SK-N-SH (cell line): Measurements from ENCODE around the gene SLC7A8.

Experiments used
- POLR2AphosphoS5 ChIP-seq: IDR thresholded peaks from 2 replicates; pipeline ENCODE4 v1.6.1; 2012; ENCODE audit warnings: low read depth, low read length
- TF ChIP-seq, protein P1 (sequence below): fragments of 200-600 bp; sonication (generic); IDR thresholded peaks from 2 replicates; pipeline ENCODE4 v1.6.1; 2017; ENCODE audit warnings: antibody characterized with exemption, mild to moderate bottlenecking, moderate library complexity
- TF ChIP-seq, protein P2 (sequence below): IDR thresholded peaks from 2 replicates; pipeline ENCODE4 v1.4.0; 2012; ENCODE audit warnings: low read depth

DNA sequence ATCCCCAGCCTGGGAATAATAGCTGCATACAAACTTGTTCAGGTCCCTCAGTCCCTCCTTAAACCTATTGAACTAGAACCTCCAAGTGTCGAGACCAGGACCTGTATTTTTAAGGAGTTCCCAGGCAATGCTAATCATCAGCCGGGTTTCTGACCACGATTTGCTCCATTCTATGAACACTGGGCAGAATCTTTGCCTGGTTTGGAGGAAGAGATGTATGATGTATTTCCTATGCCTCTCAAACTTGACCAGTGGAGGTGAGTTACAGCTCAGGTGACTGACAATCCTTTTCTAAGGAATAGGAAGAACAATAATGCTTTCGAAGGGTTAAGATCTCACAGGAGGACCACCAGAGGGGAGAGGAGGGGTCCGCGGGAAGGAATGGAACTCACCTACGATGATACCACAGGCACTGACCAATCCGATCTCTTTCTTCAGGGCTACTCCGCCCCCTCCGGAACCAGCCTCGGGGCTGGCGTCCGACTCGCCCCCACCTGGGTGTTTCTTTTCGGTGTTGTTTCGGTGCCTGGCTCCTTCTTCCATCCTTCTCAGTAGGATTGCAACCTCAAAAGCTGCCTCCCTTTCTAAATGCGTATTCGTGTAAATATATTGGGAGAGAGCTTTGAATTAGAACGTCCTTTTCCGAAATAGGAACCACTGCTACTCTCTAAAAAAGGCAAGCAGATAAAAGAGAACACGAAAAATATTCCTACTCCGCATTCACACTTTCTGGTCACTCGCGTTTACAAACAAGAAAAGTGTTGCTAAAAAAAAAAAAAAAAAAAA is 895 bp downstream of the SLC7A8 start:
- TF ChIP-seq, protein P1, sequence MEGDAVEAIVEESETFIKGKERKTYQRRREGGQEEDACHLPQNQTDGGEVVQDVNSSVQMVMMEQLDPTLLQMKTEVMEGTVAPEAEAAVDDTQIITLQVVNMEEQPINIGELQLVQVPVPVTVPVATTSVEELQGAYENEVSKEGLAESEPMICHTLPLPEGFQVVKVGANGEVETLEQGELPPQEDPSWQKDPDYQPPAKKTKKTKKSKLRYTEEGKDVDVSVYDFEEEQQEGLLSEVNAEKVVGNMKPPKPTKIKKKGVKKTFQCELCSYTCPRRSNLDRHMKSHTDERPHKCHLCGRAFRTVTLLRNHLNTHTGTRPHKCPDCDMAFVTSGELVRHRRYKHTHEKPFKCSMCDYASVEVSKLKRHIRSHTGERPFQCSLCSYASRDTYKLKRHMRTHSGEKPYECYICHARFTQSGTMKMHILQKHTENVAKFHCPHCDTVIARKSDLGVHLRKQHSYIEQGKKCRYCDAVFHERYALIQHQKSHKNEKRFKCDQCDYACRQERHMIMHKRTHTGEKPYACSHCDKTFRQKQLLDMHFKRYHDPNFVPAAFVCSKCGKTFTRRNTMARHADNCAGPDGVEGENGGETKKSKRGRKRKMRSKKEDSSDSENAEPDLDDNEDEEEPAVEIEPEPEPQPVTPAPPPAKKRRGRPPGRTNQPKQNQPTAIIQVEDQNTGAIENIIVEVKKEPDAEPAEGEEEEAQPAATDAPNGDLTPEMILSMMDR, result no peak
- TF ChIP-seq, protein P2, sequence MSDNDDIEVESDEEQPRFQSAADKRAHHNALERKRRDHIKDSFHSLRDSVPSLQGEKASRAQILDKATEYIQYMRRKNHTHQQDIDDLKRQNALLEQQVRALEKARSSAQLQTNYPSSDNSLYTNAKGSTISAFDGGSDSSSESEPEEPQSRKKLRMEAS, result no peak
- TF ChIP-seq POLR2AphosphoS5, result no peak
